ENCODE results near the gene PCDH9.

PCDH9 gene

DNA sequence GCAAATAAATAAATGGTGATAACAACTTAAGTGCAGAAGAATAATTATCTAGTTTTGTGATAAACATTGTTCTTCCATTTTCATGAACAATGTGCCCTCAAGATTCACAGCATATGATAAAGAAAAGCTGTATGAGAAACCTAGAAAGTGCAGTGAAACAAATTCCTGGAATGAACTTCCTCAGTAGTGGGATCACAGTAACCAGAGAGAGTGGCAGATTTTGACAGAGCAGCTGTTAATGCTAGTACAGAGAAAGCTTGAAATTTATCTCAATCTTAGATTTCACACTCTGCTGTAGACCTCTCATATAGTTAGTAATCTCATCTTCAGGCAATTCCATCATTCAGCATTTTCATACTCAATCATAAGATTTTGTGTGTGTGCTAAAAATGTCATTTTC is 664.9 kb downstream of the PCDH9 start:
- in situ Hi-C loops (cut with MboI; ENCODE audit: low sequenced_read_pairs, unreplicated experiment) = no loop called here
- no peak for DNase-seq (ENCODE audit: low spot score)
- TF ChIP-seq CTCF (IDR thresholded peaks at IDR 0.05; ENCODE audit: borderline replicate concordance, control extremely low read depth, extremely low read depth, insufficient read depth, missing control alignments) = no peak

GRCh38 chr13:66563076-66563475 is 667.1 kb downstream of the PCDH9 start:
- no peak for DNase-seq (ENCODE audit: low spot score)
- in situ Hi-C loops (cut with MboI; ENCODE audit: low sequenced_read_pairs, unreplicated experiment) = no loop called here

DNA sequence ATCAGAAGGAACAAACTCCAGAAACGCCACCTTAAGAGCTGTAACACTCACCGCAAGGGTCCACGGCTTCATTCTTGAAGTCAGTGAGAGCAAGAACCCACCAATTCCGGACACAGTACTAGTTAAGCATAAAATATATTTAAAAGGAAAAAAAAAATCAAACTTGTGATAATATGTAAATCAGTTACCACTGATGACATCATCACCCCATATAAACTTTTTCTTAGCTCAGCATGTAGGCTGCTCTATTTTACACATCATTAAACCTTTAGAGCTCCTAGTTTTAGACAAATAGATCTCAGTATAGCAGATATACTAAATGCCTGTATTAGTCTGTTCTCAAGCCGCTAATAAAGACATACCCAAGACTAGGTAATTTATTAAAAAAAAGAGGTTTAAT is 668.1 kb downstream of the PCDH9 start:
- TF ChIP-seq CTCF (IDR thresholded peaks at IDR 0.05; ENCODE audit: borderline replicate concordance, control extremely low read depth, extremely low read depth, insufficient read depth, missing control alignments) = no peak
- in situ Hi-C loops (cut with MboI; ENCODE audit: low sequenced_read_pairs, unreplicated experiment) = no loop called here
- DNase-seq (ENCODE audit: low spot score) = no peak

More at GRCh38 chr13:66563076-66563475, 667.1 kb downstream of the PCDH9 start:
- TF ChIP-seq CTCF (IDR thresholded peaks at IDR 0.05; ENCODE audit: borderline replicate concordance, control extremely low read depth, extremely low read depth, insufficient read depth, missing control alignments) = no peak

GRCh38 chr13:66560991-66561390 is 669.1 kb downstream of the PCDH9 start:
- DNase-seq (ENCODE audit: low spot score) = no peak
- in situ Hi-C loops (cut with MboI; ENCODE audit: low sequenced_read_pairs, unreplicated experiment) = no loop called here

GRCh38 chr13:66560189-66560588 is 669.9 kb downstream of the PCDH9 start:
- TF ChIP-seq CTCF (IDR thresholded peaks at IDR 0.05; ENCODE audit: borderline replicate concordance, control extremely low read depth, extremely low read depth, insufficient read depth, missing control alignments) = no peak
- DNase-seq (ENCODE audit: low spot score) = no peak
- in situ Hi-C loops (cut with MboI; ENCODE audit: low sequenced_read_pairs, unreplicated experiment) = no loop called here

More at GRCh38 chr13:66560991-66561390, 669.1 kb downstream of the PCDH9 start:
- TF ChIP-seq CTCF (IDR thresholded peaks at IDR 0.05; ENCODE audit: borderline replicate concordance, control extremely low read depth, extremely low read depth, insufficient read depth, missing control alignments) = no peak

GRCh38 chr13:66559093-66559492 is 671.0 kb downstream of the PCDH9 start:
- in situ Hi-C loops (cut with MboI; ENCODE audit: low sequenced_read_pairs, unreplicated experiment) = no loop called here
- TF ChIP-seq CTCF (IDR thresholded peaks at IDR 0.05; ENCODE audit: borderline replicate concordance, control extremely low read depth, extremely low read depth, insufficient read depth, missing control alignments) = no peak
- no peak for DNase-seq (ENCODE audit: low spot score)

DNA sequence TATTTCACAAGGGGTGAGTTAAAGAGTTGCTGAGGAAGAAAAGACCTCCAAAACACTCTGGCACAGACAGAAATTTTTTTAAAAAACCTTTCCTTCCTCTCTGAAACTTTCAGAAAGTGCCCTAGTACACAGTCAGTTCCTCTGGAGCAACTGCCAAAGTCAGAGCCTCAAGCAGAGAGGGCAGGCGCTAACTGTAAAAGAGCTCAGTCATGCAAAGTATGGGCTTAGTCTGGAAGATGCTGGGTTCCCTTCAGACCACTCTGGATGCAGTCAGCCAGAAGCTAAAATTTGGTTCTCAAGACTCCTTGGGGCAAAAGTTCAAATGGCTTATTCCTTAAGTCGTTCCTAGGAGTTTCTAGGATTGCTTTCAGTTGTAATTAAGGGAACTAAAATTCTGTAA is 671.6 kb downstream of the PCDH9 start:
- in situ Hi-C loops (cut with MboI; ENCODE audit: low sequenced_read_pairs, unreplicated experiment) = no loop called here
- TF ChIP-seq CTCF (IDR thresholded peaks at IDR 0.05; ENCODE audit: borderline replicate concordance, control extremely low read depth, extremely low read depth, insufficient read depth, missing control alignments) = no peak
- no peak for DNase-seq (ENCODE audit: low spot score)

Data from GM13976 (cell line).